ENCODE results near the gene LAMA2. TPM values are rescaled to one million over a fixed set of nuclear protein-coding genes. Genes with fewer than 3 reads are reported as not detected.

Gene LAMA2
- total RNA-seq, 2 donors from 2014 or later, result 2.2 to 3.4 TPM

- H3K9me3 ChIP-seq (ENCODE audit: control insufficient read depth, low read length, poor library complexity, severe bottlenecking), result no peaks in the 10 kb centered on the region
- Mint-ChIP-seq H3K27me3 (no peaks in the 10 kb centered on the region), H3K27ac (peak overlapping the region; percentile 89), H3K4me1 (peaks cover 42% of the 10 kb centered on the region), H3K4me3 (no peak overlapping the region), H3K36me3 (ENCODE audit: low read depth) (no peaks in the 10 kb centered on the region)
- no peak for ATAC-seq
- no peak for DNase-seq
Measured at GRCh38 chr6:129280293-129280644, 397.3 kb downstream of the LAMA2 start.

GRCh38 chr6:129280749-129281148 is 397.8 kb downstream of the LAMA2 start:
- Mint-ChIP-seq H3K27me3 (no peaks in the 10 kb centered on the region), H3K4me1 (peaks cover 42% of the 10 kb centered on the region), H3K4me3 (peak overlapping the region; percentile 86), H3K36me3 (ENCODE audit: low read depth) (no peaks in the 10 kb centered on the region), H3K27ac (peak overlapping the region; percentile 89)
- ATAC-seq (peak; percentile 98), DNase-seq (peak; percentile 18 to 44 (median 37))
- no peaks in the 10 kb centered on the region for H3K9me3 ChIP-seq (ENCODE audit: control insufficient read depth, low read length, poor library complexity, severe bottlenecking)

- DNase-seq (no peak), ATAC-seq (peak; percentile 12)
- H3K9me3 ChIP-seq (ENCODE audit: control insufficient read depth, low read length, poor library complexity, severe bottlenecking), result no peaks in the 10 kb centered on the region
- Mint-ChIP-seq H3K4me1 (peaks cover 45% of the 10 kb centered on the region), H3K36me3 (ENCODE audit: low read depth) (no peaks in the 10 kb centered on the region), H3K27ac (peak overlapping the region; percentile 89), H3K4me3 (peak overlapping the region; percentile 86), H3K27me3 (no peaks in the 10 kb centered on the region)
Measured at GRCh38 chr6:129281168-129281796, 398.3 kb downstream of the LAMA2 start.

GRCh38 chr6:129282019-129282418 is 399.1 kb downstream of the LAMA2 start:
- Mint-ChIP-seq H3K4me1 (peaks cover 45% of the 10 kb centered on the region), H3K27ac (peak overlapping the region; percentile 89), H3K27me3 (no peaks in the 10 kb centered on the region), H3K4me3 (peak overlapping the region; percentile 86), H3K36me3 (ENCODE audit: low read depth) (no peaks in the 10 kb centered on the region)
- H3K9me3 ChIP-seq (ENCODE audit: control insufficient read depth, low read length, poor library complexity, severe bottlenecking), result no peaks in the 10 kb centered on the region
- no peak for ATAC-seq
- no peak for DNase-seq

- no peak for ATAC-seq
- Mint-ChIP-seq H3K27ac (peak overlapping the region; percentile 89), H3K4me1 (peaks cover 42% of the 10 kb centered on the region), H3K4me3 (peak overlapping the region; percentile 4), H3K27me3 (no peaks in the 10 kb centered on the region), H3K36me3 (ENCODE audit: low read depth) (peaks cover 2% of the 10 kb centered on the region)
- no peak for DNase-seq
- no peaks in the 10 kb centered on the region for H3K9me3 ChIP-seq (ENCODE audit: control insufficient read depth, low read length, poor library complexity, severe bottlenecking)
Measured at GRCh38 chr6:129284225-129284624, 401.3 kb downstream of the LAMA2 start.

- DNase-seq (no peak), ATAC-seq (no peak)
- Mint-ChIP-seq H3K36me3 (ENCODE audit: low read depth) (peaks cover 2% of the 10 kb centered on the region), H3K27ac (no peak overlapping the region), H3K27me3 (no peaks in the 10 kb centered on the region), H3K4me3 (peak overlapping the region; percentile 43), H3K4me1 (peaks cover 20% of the 10 kb centered on the region)
- H3K9me3 ChIP-seq (ENCODE audit: control insufficient read depth, low read length, poor library complexity, severe bottlenecking), result no peaks in the 10 kb centered on the region
Measured at GRCh38 chr6:129287231-129288177, 404.6 kb downstream of the LAMA2 start.

GRCh38 chr6:129289442-129289841 is 406.5 kb downstream of the LAMA2 start:
- no peak for DNase-seq
- ATAC-seq, result no peak
- H3K9me3 ChIP-seq (ENCODE audit: control insufficient read depth, low read length, poor library complexity, severe bottlenecking), result no peaks in the 10 kb centered on the region
- Mint-ChIP-seq H3K27me3 (no peaks in the 10 kb centered on the region), H3K4me3 (no peak overlapping the region), H3K36me3 (ENCODE audit: low read depth) (peaks cover 5% of the 10 kb centered on the region), H3K27ac (no peak overlapping the region), H3K4me1 (peaks cover 6% of the 10 kb centered on the region)

GRCh38 chr6:129292836-129293235 is 409.9 kb downstream of the LAMA2 start:
- DNase-seq (no peak), ATAC-seq (no peak)
- H3K4me3 Mint-ChIP-seq, result no peak overlapping the region
- H3K36me3 Mint-ChIP-seq (ENCODE audit: low read depth), result peaks cover 4% of the 10 kb centered on the region
- H3K27ac Mint-ChIP-seq, result no peak overlapping the region
- no peaks in the 10 kb centered on the region for H3K4me1 Mint-ChIP-seq
- no peaks in the 10 kb centered on the region for H3K9me3 ChIP-seq (ENCODE audit: control insufficient read depth, low read length, poor library complexity, severe bottlenecking)
- no peaks in the 10 kb centered on the region for H3K27me3 Mint-ChIP-seq

GRCh38 chr6:129297592-129297991 is 414.7 kb downstream of the LAMA2 start:
- Mint-ChIP-seq H3K27me3 (no peaks in the 10 kb centered on the region), H3K36me3 (ENCODE audit: low read depth) (peaks cover 5% of the 10 kb centered on the region), H3K4me3 (no peak overlapping the region), H3K27ac (no peak overlapping the region), H3K4me1 (no peaks in the 10 kb centered on the region)
- no peaks in the 10 kb centered on the region for H3K9me3 ChIP-seq (ENCODE audit: control insufficient read depth, low read length, poor library complexity, severe bottlenecking)
- no peak for ATAC-seq
- no peak for DNase-seq

GRCh38 chr6:129302671-129303070 is 419.7 kb downstream of the LAMA2 start:
- Mint-ChIP-seq H3K27ac (no peak overlapping the region), H3K4me1 (no peaks in the 10 kb centered on the region), H3K36me3 (ENCODE audit: low read depth) (peaks cover 2% of the 10 kb centered on the region), H3K4me3 (no peak overlapping the region), H3K27me3 (no peaks in the 10 kb centered on the region)
- peaks cover 2% of the 10 kb centered on the region for H3K9me3 ChIP-seq (ENCODE audit: control insufficient read depth, low read length, poor library complexity, severe bottlenecking)
- no peak for ATAC-seq
- no peak for DNase-seq

- Mint-ChIP-seq H3K4me1 (no peaks in the 10 kb centered on the region), H3K36me3 (ENCODE audit: low read depth) (no peaks in the 10 kb centered on the region), H3K4me3 (no peak overlapping the region), H3K27me3 (no peaks in the 10 kb centered on the region), H3K27ac (no peak overlapping the region)
- ATAC-seq, result no peak
- peaks cover 2% of the 10 kb centered on the region for H3K9me3 ChIP-seq (ENCODE audit: control insufficient read depth, low read length, poor library complexity, severe bottlenecking)
- DNase-seq, result no peak
Measured at GRCh38 chr6:129306826-129307225, 423.9 kb downstream of the LAMA2 start.

GRCh38 chr6:129307845-129308244 is 424.9 kb downstream of the LAMA2 start:
- peaks cover 2% of the 10 kb centered on the region for H3K9me3 ChIP-seq (ENCODE audit: control insufficient read depth, low read length, poor library complexity, severe bottlenecking)
- Mint-ChIP-seq H3K36me3 (ENCODE audit: low read depth) (no peaks in the 10 kb centered on the region), H3K4me1 (peaks cover 2% of the 10 kb centered on the region), H3K4me3 (no peak overlapping the region), H3K27ac (no peak overlapping the region), H3K27me3 (no peaks in the 10 kb centered on the region)
- DNase-seq (no peak), ATAC-seq (no peak)

- Mint-ChIP-seq H3K27me3 (no peaks in the 10 kb centered on the region), H3K4me3 (no peak overlapping the region), H3K27ac (no peak overlapping the region), H3K4me1 (peaks cover 4% of the 10 kb centered on the region), H3K36me3 (ENCODE audit: low read depth) (no peaks in the 10 kb centered on the region)
- no peaks in the 10 kb centered on the region for H3K9me3 ChIP-seq (ENCODE audit: control insufficient read depth, low read length, poor library complexity, severe bottlenecking)
- ATAC-seq (no peak), DNase-seq (no peak)
Measured at GRCh38 chr6:129309154-129309553, 426.2 kb downstream of the LAMA2 start.

Measured in T-helper 17 cell (primary cell).